K562 (cell line): ENCODE data around the gene PUS7L. TPM values are rescaled to one million over a fixed set of nuclear protein-coding genes. Genes with fewer than 3 reads are reported as not detected.

Experiments used
- polyA plus RNA-seq, 8 experiments: library from polyadenylated mRNA; depleted of rRNA in 4 of 8; stranded (reverse) in 5 of 8; unstranded in 3 of 8; fragments of >200 nt; fragmentation: Nextera tagmentation in 2 of 8; fragmentation: Illumina TruSeq in 1 of 8; extraction: Ambion mirVana in 2 of 8; extraction: Trizol in 1 of 8; gene quantifications; 2 replicates each; pipeline versions ENCODE4 v1.2.1 to v1.2.3, GENCODE V29; 2011 to 2014; ENCODE audit warnings: inconsistent platforms in 1 of 8, missing spikeins in 1 of 8
- total RNA-seq, 7 experiments: library from RNA; depleted of rRNA in 6 of 7; stranded (reverse); fragments of >200 nt in 6 of 7; fragmentation: Illumina TruSeq in 2 of 7; extraction: Trizol in 2 of 7; gene quantifications; 2 replicates each; pipeline versions ENCODE4 v1.2.1 to v1.2.3, GENCODE V29; 2011 to 2021; ENCODE audit warnings: low replicate concordance in 1 of 7

The PUS7L gene
- total and polyA plus RNA-seq, 9 of the 15 experiments (the other 6 are each of a cell fraction or from before 2014, with no cell fraction given), result 10.8 to 53.3 (median 25.2) TPM

Other genes starting within 250 kb of the PUS7L start
- gene ADAMTS20, start 206.6 kb downstream of the PUS7L start, total RNA-seq (2014; rRNA removed), result 0.05 TPM in 1 of 2 replicates, not detected in the other
- gene ADAMTS20, start 206.6 kb downstream of the PUS7L start, total RNA-seq (2014; rRNA removed; fragmentation: Illumina TruSeq; extraction: Trizol), result not detected in 2 replicates
- 0.04 and 0.07 TPM in 2 replicates for gene ADAMTS20, start 206.6 kb downstream of the PUS7L start, total RNA-seq (2015; rRNA removed; fragmentation: Illumina TruSeq; extraction: Trizol)
- gene ADAMTS20, start 206.6 kb downstream of the PUS7L start, total RNA-seq (2021), result 0.09 TPM in 1 of 2 replicates, not detected in the other
- 0.50 and 0.84 TPM in 2 replicates for gene ADAMTS20, start 206.6 kb downstream of the PUS7L start, polyA plus RNA-seq (2011; rRNA removed)
- gene ADAMTS20, start 206.6 kb downstream of the PUS7L start, polyA plus RNA-seq (2014; fragmentation: Illumina TruSeq; extraction: Trizol), result 0.06 TPM in 2 replicates
- under 1 TPM in 1 of 2 experiments, not detected in 1; 0.01 TPM for gene ADAMTS20, start 206.6 kb downstream of the PUS7L start, polyA plus RNA-seq (2014; fragmentation: Nextera tagmentation; extraction: Ambion mirVana)
- gene ADAMTS20, start 206.6 kb downstream of the PUS7L start, polyA plus RNA-seq (2014; rRNA removed), result 0.09 TPM in 1 of 2 replicates, not detected in the other
- gene IRAK4, start 161 bp upstream of the PUS7L start, total RNA-seq (2014; rRNA removed), result 11.0 and 13.8 TPM in 2 replicates
- gene IRAK4, start 161 bp upstream of the PUS7L start, total RNA-seq (2014; rRNA removed; fragmentation: Illumina TruSeq; extraction: Trizol), result 22.3 and 22.7 TPM in 2 replicates
- 17.5 and 18.8 TPM in 2 replicates for gene IRAK4, start 161 bp upstream of the PUS7L start, total RNA-seq (2015; rRNA removed; fragmentation: Illumina TruSeq; extraction: Trizol)
- gene IRAK4, start 161 bp upstream of the PUS7L start, total RNA-seq (2021), result 14.5 and 14.7 TPM in 2 replicates
- 31.3 and 34.5 TPM in 2 replicates for gene IRAK4, start 161 bp upstream of the PUS7L start, polyA plus RNA-seq (2011; rRNA removed)
- 14.9 and 17.2 TPM in 2 replicates for gene IRAK4, start 161 bp upstream of the PUS7L start, polyA plus RNA-seq (2014; fragmentation: Illumina TruSeq; extraction: Trizol)
- 10 to 100 TPM; 10.8 to 12.8 TPM for gene IRAK4, start 161 bp upstream of the PUS7L start, polyA plus RNA-seq (2014; fragmentation: Nextera tagmentation; extraction: Ambion mirVana)
- gene IRAK4, start 161 bp upstream of the PUS7L start, polyA plus RNA-seq (2014; rRNA removed), result 15.1 and 16.0 TPM in 2 replicates
- gene TWF1, start 47.5 kb upstream of the PUS7L start, total RNA-seq (2014; rRNA removed), result 19.6 and 21.7 TPM in 2 replicates
- 26.0 and 29.6 TPM in 2 replicates for gene TWF1, start 47.5 kb upstream of the PUS7L start, total RNA-seq (2014; rRNA removed; fragmentation: Illumina TruSeq; extraction: Trizol)
- gene TWF1, start 47.5 kb upstream of the PUS7L start, total RNA-seq (2015; rRNA removed; fragmentation: Illumina TruSeq; extraction: Trizol), result 26.8 and 29.4 TPM in 2 replicates
- gene TWF1, start 47.5 kb upstream of the PUS7L start, total RNA-seq (2021), result 17.2 and 17.4 TPM in 2 replicates
- 18.1 and 23.7 TPM in 2 replicates for gene TWF1, start 47.5 kb upstream of the PUS7L start, polyA plus RNA-seq (2011; rRNA removed)
- gene TWF1, start 47.5 kb upstream of the PUS7L start, polyA plus RNA-seq (2014; fragmentation: Illumina TruSeq; extraction: Trizol), result 17.8 and 23.4 TPM in 2 replicates
- gene TWF1, start 47.5 kb upstream of the PUS7L start, polyA plus RNA-seq (2014; fragmentation: Nextera tagmentation; extraction: Ambion mirVana), result 10 to 100 TPM; 10.3 to 14.1 TPM
- 20.7 and 29.1 TPM in 2 replicates for gene TWF1, start 47.5 kb upstream of the PUS7L start, polyA plus RNA-seq (2014; rRNA removed)
- 1.4 TPM in 2 replicates for gene TMEM117, start 77.3 kb upstream of the PUS7L start, total RNA-seq (2014; rRNA removed)
- gene TMEM117, start 77.3 kb upstream of the PUS7L start, total RNA-seq (2014; rRNA removed; fragmentation: Illumina TruSeq; extraction: Trizol), result 1.0 and 1.1 TPM in 2 replicates
- 1.2 and 1.7 TPM in 2 replicates for gene TMEM117, start 77.3 kb upstream of the PUS7L start, total RNA-seq (2015; rRNA removed; fragmentation: Illumina TruSeq; extraction: Trizol)
- gene TMEM117, start 77.3 kb upstream of the PUS7L start, total RNA-seq (2021), result 0.98 and 2.8 TPM in 2 replicates
- gene TMEM117, start 77.3 kb upstream of the PUS7L start, polyA plus RNA-seq (2011; rRNA removed), result 0.77 and 0.88 TPM in 2 replicates
- gene TMEM117, start 77.3 kb upstream of the PUS7L start, polyA plus RNA-seq (2014; fragmentation: Illumina TruSeq; extraction: Trizol), result 0.94 and 0.98 TPM in 2 replicates
- under 1 TPM; 0.31 to 0.49 TPM for gene TMEM117, start 77.3 kb upstream of the PUS7L start, polyA plus RNA-seq (2014; fragmentation: Nextera tagmentation; extraction: Ambion mirVana)
- gene TMEM117, start 77.3 kb upstream of the PUS7L start, polyA plus RNA-seq (2014; rRNA removed), result 1.1 and 2.7 TPM in 2 replicates